HUES48 (cell line): ENCODE measurements around the gene BCAS4.

Experiments
- H3K27ac ChIP-seq: one replicate; pipeline ENCODE4 v1.7.0; 2013; ENCODE audit warnings: low read depth, low read length, inconsistent platforms
- H3K27me3 ChIP-seq: 2 replicates; pipeline ENCODE4 v1.6.1; 2013; ENCODE audit warnings: mild to moderate bottlenecking, low read length; ENCODE audit not compliant: control insufficient read depth, insufficient read depth
- H3K36me3 ChIP-seq: 2 replicates; pipeline ENCODE4 v1.6.1; 2013; ENCODE audit warnings: low read length; ENCODE audit not compliant: control insufficient read depth, insufficient read depth
- H3K4me1 ChIP-seq: 2 replicates; pipeline ENCODE4 v1.6.1; 2013; ENCODE audit warnings: mild to moderate bottlenecking, low read length; ENCODE audit not compliant: control insufficient read depth, insufficient read depth
- H3K4me3 ChIP-seq: 2 replicates; pipeline ENCODE4 v1.5.1; 2013; ENCODE audit warnings: mild to moderate bottlenecking, low read depth, low read length
- H3K9ac ChIP-seq: 2 replicates; pipeline ENCODE4 v1.6.1; 2013; ENCODE audit warnings: mild to moderate bottlenecking, low read depth, low read length, moderate library complexity
- H3K9me3 ChIP-seq: 2 replicates; pipeline ENCODE4 v1.6.1; 2013; ENCODE audit warnings: low read length; ENCODE audit not compliant: control insufficient read depth, insufficient read depth

BCAS4 gene

GRCh38 chr20:50845566-50846215 lies 50.8 kb downstream of the BCAS4 start:
- H3K27ac ChIP-seq = no peak overlapping the region
- 0 out of 2 replicates have a peak, but pooled peaks cover 4% of the 10 kb centered on the region for H3K36me3 ChIP-seq
- H3K4me3 ChIP-seq = no peak overlapping the region
- H3K27me3 ChIP-seq = no peaks in the 10 kb centered on the region
- H3K4me1 ChIP-seq = no peaks in the 10 kb centered on the region
- H3K9ac ChIP-seq = no peak overlapping the region
- no peaks in the 10 kb centered on the region for H3K9me3 ChIP-seq

- Histone ChIP-seq H3K9me3 (no peaks in the 10 kb centered on the region), H3K27ac (no peak overlapping the region), H3K4me1 (peaks cover 6% of the 10 kb centered on the region; the same call in 1 of the 2 replicates), H3K4me3 (no peak overlapping the region), H3K9ac (no peak overlapping the region), H3K36me3 (no peaks in the 10 kb centered on the region), H3K27me3 (no peaks in the 10 kb centered on the region)
Observed at GRCh38 chr20:50848341-50848808, 53.5 kb downstream of the BCAS4 start.

DNA sequence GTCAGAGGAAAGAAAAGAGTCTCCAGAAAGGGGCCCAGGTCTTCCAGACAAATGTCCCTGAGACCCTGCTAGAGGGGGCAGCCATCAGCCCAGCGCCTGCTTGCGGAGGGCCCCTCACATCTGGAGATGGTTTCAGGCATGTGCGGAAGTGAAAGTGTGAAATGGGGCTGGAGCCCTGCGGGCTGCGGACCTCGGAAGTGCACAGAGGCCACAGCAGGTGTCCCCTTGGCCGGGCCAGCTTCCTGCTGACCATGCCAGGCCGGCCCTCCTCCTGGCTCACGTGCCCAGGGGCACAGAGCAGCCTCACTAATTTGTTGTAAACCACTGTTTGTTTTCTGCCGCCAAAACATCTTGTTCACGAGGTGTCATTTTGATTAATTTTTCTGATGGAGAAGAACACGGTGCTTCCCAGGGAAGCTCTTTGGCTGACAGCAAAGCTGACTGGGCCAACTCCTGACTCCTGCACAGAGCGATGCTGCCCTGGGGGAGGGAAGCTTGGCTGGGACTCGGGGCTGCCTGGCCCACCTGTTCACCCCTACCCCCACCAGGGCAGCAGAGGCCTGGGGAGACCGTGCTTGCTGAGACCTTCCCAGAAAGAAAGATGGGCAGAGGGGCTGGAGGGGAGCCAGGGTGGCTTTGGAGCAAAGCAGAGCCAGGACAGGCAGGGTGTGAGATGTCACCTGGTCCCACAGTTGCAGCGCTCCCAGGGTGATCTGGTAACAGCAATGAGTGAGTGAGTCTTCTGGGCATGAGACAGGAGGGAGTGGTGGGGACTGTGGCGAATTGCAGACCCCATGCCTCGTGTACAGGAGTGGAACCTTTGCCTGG lies 54.2 kb downstream of the BCAS4 start:
- Histone ChIP-seq H3K4me1 (peaks cover 6% of the 10 kb centered on the region; the same call in 1 of the 2 replicates), H3K27me3 (no peaks in the 10 kb centered on the region), H3K9ac (no peak overlapping the region), H3K4me3 (no peak overlapping the region), H3K27ac (no peak overlapping the region), H3K9me3 (no peaks in the 10 kb centered on the region), H3K36me3 (no peaks in the 10 kb centered on the region)

DNA sequence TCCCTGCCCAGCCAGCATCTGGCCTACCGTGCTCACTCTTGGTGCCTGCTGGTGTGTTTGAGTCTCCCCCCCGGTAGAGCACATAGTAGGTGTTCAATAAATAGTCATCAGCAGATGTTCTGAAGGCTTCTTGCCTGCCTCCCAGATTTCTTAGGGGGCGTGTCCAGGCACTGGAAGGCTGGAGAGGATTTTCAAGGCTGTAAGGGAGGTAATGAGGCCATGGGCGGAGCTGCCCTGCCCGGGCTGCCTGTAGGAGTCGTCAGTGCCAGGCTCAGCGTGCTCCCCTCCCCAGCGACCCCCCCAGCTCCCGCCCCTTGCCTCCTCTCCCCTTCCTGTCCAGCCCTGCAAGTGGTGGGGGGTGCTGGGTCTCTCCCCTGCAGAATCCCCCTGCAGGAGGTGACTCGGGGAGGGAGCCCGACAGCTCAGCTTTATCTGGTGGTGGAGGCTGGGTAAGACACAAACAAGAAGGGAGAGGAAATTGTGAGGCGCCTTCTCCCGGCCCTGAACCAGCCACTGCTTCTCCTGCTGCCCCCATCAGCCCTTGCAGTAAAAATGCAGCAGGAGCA lies 55.9 kb downstream of the BCAS4 start:
- Histone ChIP-seq H3K27me3 (no peaks in the 10 kb centered on the region), H3K9me3 (no peaks in the 10 kb centered on the region), H3K4me1 (peaks cover 8% of the 10 kb centered on the region; the same call in 1 of the 2 replicates), H3K36me3 (no peaks in the 10 kb centered on the region), H3K9ac (no peak overlapping the region), H3K4me3 (no peak overlapping the region), H3K27ac (peak overlapping the region; percentile 55)

- Histone ChIP-seq H3K27ac (peak overlapping the region; percentile 20), H3K9me3 (no peaks in the 10 kb centered on the region), H3K36me3 (no peaks in the 10 kb centered on the region), H3K9ac (no peak overlapping the region), H3K27me3 (no peaks in the 10 kb centered on the region), H3K4me3 (no peak overlapping the region), H3K4me1 (peaks cover 13% of the 10 kb centered on the region; the same call in 1 of the 2 replicates)
Observed at GRCh38 chr20:50852085-50852484, 57.2 kb downstream of the BCAS4 start.

DNA sequence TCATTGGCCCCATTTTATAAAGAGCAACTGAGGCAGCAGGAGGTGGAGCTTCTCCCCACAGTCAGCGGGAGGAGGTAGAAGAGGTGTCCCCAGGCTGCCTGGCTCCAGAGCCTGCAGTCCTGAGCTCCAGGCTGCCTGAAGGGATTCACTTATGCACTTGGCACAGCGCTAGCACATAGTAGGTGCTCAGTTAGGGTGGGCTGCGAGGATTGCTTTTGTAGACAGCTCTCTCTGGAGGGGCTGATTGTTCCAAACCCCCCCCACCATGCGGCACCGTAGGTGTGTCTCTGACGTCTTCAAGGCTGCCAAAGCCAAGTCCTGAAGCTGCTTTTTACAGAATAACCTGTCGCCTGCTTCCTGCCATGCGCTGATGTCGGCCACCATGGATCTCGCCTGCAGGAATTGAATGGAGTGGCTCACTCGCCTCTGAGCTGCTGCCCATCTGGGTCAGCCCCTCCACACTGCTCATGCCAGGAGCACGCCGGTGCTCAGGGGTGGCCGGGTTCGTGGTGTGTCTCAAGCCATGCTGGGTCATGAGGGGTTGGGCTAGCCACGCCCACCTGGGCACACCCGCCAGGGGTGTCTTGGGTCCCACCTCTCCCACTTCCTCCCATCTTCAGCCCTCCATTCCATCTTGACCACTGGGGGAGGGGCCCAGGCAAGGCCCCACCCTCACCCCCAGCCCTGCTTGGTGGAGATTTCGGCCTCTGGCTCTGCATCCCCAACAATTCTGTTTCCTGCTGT lies 59.8 kb downstream of the BCAS4 start:
- Histone ChIP-seq H3K36me3 (no peaks in the 10 kb centered on the region), H3K4me3 (no peak overlapping the region), H3K9ac (no peak overlapping the region), H3K4me1 (peaks cover 13% of the 10 kb centered on the region; the same call in 1 of the 2 replicates), H3K27me3 (no peaks in the 10 kb centered on the region), H3K27ac (no peak overlapping the region), H3K9me3 (no peaks in the 10 kb centered on the region)

DNA sequence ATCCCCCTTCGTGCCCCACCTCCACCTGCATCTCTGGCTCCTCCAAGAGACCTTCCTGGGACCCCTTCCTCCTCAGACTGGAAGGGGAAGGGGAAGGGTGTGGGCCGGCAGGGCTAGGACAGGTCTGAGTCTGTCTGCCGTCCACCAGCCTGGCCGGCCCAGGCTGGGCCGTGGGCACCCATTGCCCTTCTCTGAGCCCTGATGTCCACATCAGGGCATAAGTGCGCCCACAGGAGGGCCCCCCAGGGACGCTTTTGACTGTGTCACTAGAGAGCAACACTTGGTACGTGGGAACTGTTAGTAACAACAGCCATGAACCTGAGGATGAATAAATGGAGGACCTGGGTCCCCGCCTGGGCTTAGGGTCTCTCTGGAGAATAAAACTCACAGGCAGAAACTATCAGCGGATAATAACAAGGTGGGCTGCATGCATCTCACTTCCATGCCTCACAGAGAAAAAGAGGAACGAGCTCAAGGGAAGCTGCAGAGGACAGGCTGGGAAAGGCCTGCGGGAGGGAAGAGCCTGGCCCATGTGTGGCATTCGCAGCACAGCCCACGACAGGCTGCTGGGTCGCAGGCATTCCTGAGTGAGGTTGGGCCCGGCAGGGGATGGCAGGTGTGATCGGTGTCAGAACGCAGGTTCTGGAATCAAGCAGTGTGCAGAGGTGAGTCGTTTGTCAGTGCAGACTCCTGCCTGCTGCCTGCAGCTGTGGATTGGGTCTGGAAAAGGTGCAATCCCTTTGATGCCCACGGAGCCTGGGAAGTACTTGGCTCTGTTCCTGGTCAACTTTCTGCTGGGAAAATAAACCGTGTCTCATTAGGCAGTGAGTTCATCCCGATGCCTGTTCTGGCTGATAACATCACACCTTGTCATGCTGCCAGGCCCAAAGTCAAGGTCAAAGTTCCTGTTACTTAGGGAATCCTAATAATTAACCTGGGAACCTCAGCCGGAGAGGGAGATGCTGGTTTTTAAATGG lies 60.9 kb downstream of the BCAS4 start:
- H3K4me3 ChIP-seq = no peak overlapping the region
- H3K27me3 ChIP-seq = no peaks in the 10 kb centered on the region
- H3K4me1 ChIP-seq = peaks cover 13% of the 10 kb centered on the region; the same call in 1 of the 2 replicates
- no peaks in the 10 kb centered on the region for H3K9me3 ChIP-seq
- H3K36me3 ChIP-seq = no peaks in the 10 kb centered on the region
- no peak overlapping the region for H3K9ac ChIP-seq
- H3K27ac ChIP-seq = peak overlapping the region; percentile 42

DNA sequence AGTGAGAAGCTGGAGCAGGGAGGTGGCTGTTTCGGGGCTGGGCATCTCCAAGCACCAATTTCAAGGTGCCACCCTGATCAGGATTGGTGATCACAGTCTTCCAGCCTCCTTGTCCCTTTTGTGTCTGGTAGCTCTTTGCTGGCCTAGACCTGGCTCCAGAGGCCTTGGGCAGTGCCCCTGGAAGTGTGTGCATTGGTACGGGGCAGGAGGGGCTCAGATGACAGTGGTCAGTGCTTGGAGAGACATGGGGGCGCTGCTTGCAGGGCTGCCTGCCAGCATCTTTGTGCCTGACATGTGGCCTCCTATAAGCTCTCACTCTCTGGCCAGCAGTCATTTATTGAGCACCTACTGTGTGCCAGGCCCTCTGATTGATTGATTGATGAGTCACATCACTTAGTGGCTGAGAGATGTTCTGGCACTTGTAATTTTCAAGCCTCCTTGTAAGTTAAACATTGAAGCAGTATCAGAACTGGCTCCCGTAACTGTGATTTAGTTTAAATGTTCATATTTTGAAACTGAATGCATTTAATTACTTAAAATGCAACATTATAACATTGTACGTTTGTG lies 61.7 kb downstream of the BCAS4 start:
- Histone ChIP-seq H3K4me1 (peaks cover 8% of the 10 kb centered on the region; the same call in 1 of the 2 replicates), H3K36me3 (no peaks in the 10 kb centered on the region), H3K9me3 (no peaks in the 10 kb centered on the region), H3K9ac (no peak overlapping the region), H3K27me3 (no peaks in the 10 kb centered on the region), H3K27ac (peak overlapping the region; percentile 42), H3K4me3 (no peak overlapping the region)

- no peaks in the 10 kb centered on the region for H3K27me3 ChIP-seq
Observed at GRCh38 chr20:50857348-50857747, 62.5 kb downstream of the BCAS4 start.

More at GRCh38 chr20:50857348-50857747, 62.5 kb downstream of the BCAS4 start:
- H3K4me3 ChIP-seq = no peak overlapping the region
- H3K9me3 ChIP-seq = no peaks in the 10 kb centered on the region
- H3K9ac ChIP-seq = no peak overlapping the region
- H3K27ac ChIP-seq = no peak overlapping the region
- peaks cover 9% of the 10 kb centered on the region for H3K4me1 ChIP-seq
- no peaks in the 10 kb centered on the region for H3K36me3 ChIP-seq
